Spleen (tissue), 11 donors: ENCODE measurements around the gene CCNH. TPM values are rescaled to one million over a fixed set of nuclear protein-coding genes. Genes with fewer than 3 reads are reported as not detected.

Experiments
- DNase-seq: peaks from one replicate; pipeline ENCODE4 v3.0.0-alpha.2; 2020
- H3K27ac ChIP-seq, 8 donors: fragments of 200-600 bp; sonication (generic) in 7 of 8; 1 replicate in 4 of 8; 2 replicates in 4 of 8; pipeline versions ENCODE4 v1.5.0 to v1.8.0; 2016 to 2021; ENCODE audit warnings: inconsistent platforms in 4 of 8, mild to moderate bottlenecking in 4 of 8, moderate library complexity in 1 of 8
- H3K27me3 ChIP-seq, 7 donors: fragments of 200-600 bp; sonication (generic) in 6 of 7; replicated peaks in 1 of 7; 1 replicate in 4 of 7; 2 replicates in 3 of 7; pipeline versions ENCODE4 v1.5.0 to v1.8.0; 2016 to 2021; ENCODE audit warnings: inconsistent platforms in 3 of 7, mild to moderate bottlenecking in 1 of 7
- H3K36me3 ChIP-seq, 6 donors: fragments of 200-600 bp; sonication (generic) in 5 of 6; 1 replicate in 4 of 6; 2 replicates in 2 of 6; pipeline versions ENCODE4 v1.5.0 to v1.8.0; 2016 to 2021; ENCODE audit warnings: inconsistent platforms in 2 of 6
- H3K4me1 ChIP-seq, 6 donors: fragments of 200-600 bp; sonication (generic) in 5 of 6; 1 replicate in 3 of 6; 2 replicates in 3 of 6; pipeline versions ENCODE4 v1.5.0 to v1.8.0; 2016 to 2021; ENCODE audit warnings: inconsistent platforms in 3 of 6
- H3K4me3 ChIP-seq, 8 donors: fragments of 200-600 bp; sonication (generic) in 7 of 8; 1 replicate in 4 of 8; 2 replicates in 4 of 8; pipeline versions ENCODE4 v1.5.0 to v1.8.0; 2016 to 2021; ENCODE audit warnings: inconsistent platforms in 4 of 8, mild to moderate bottlenecking in 4 of 8, moderate library complexity in 2 of 8
- H3K9me3 ChIP-seq, 8 donors: fragments of 200-600 bp; sonication (generic) in 7 of 8; 1 replicate in 4 of 8; 2 replicates in 4 of 8; pipeline versions ENCODE4 v1.5.0 to v1.8.0; 2016 to 2021; ENCODE audit warnings: inconsistent platforms in 4 of 8
- CTCF ChIP-seq, 11 experiments: fragments of 200-600 bp in 7 of 11; fragments of 450-650 bp in 4 of 11; sonication (generic) in 4 of 11; IDR thresholded peaks in 8 of 11; conservative IDR thresholded peaks in 3 of 11; 1 replicate in 7 of 11; 2 replicates in 4 of 11; pipeline versions ENCODE4 v1.4.0 to v1.8.0; 2016 to 2021; ENCODE audit warnings: antibody characterized with exemption in 11 of 11, inconsistent platforms in 4 of 11, mild to moderate bottlenecking in 1 of 11
- POLR2A ChIP-seq, 3 donors: fragments of 450-650 bp; IDR thresholded peaks; one replicate each; pipeline ENCODE4 v1.5.1; 2017; ENCODE audit warnings: antibody characterized with exemption in 3 of 3, mild to moderate bottlenecking in 1 of 3
- POLR2AphosphoS5 ChIP-seq, 3 donors: sonication (generic); formaldehyde crosslinking; IDR thresholded peaks; one replicate each; pipeline ENCODE4 v1.5.1; 2017; ENCODE audit warnings: antibody characterized with exemption in 3 of 3
- WGBS, 5 donors: extraction: QIAGEN DNeasy Blood & Tissue Kit in 3 of 5; methylation state at CpG; one replicate each; pipeline versions ENCODE4 v1.1.5 to v1.1.7; 2013 to 2018; 5-methylcytosine and 5-hydroxymethylcytosine counted together
- intact Hi-C: fragments of 100-400 bp; cut with DNase I; formaldehyde crosslinking; loops from one replicate; pipeline ENCODE4 v1.15.0; 2023; ENCODE audit warnings: low total_unique reads
- polyA plus RNA-seq, 3 donors: library from polyadenylated mRNA; stranded (reverse); fragments of 200-250 nt; gene quantifications; one replicate each; pipeline ENCODE4 v1.2.1, GENCODE V29; 2013
- small RNA-seq, 4 donors: library from RNA; depleted of rRNA; stranded (forward); fragments of <200 nt; gene quantifications; one replicate each; pipeline ENCODE3, GENCODE V24; 2016
- total RNA-seq, 7 donors: library from RNA; depleted of rRNA in 3 of 7; stranded (reverse); fragments of >200 nt in 3 of 7; fragmentation: NEBNext Ultra II Directional in 4 of 7; extraction: Animal tissue kit (Norgen Biotek cat#: 25700) in 4 of 7; gene quantifications; one replicate each; pipeline versions ENCODE4 v1.1.0 to v1.2.1, GENCODE V29; 2016 to 2021
- donor health status: healthy with polysubstance abuse.
- donor health status: DM: no; HTN: no; CAD: no; lungs with moderate emphysema.
- donor health status: DM: no; HTN: no; CAD: no.
- donor health status: Bipolar disorder and iron deficiency.
- donor health status: healthy.
- donor health status: DM: no; HTN: no; CAD: no.
- donor health status: DM: yes; HTN: yes; CAD: no.

The CCNH gene
- total and polyA plus RNA-seq, 10 donors, result 32.5 to 188 (median 70.8) TPM

- Histone ChIP-seq H3K9me3 (no peaks in the 10 kb centered on the region), H3K36me3 (peaks cover 0 to 78% (median 16%) of the 10 kb centered on the region in 6 donors), H3K4me3 (no peak overlapping the region), H3K27me3 (no peaks in the 10 kb centered on the region), H3K4me1 (peaks cover 0 to 22% (median 1%) of the 10 kb centered on the region in 6 donors), H3K27ac (peak overlapping the region in 1 of 8 donors; percentile 0)
- TF ChIP-seq CTCF (IDR thresholded peaks at IDR 0.05 in 8 of 11, conservative IDR thresholded peaks at IDR 0.05 in 3 of 11) (no peak), POLR2A (IDR thresholded peaks at IDR 0.05) (no peak), POLR2AphosphoS5 (IDR thresholded peaks at IDR 0.05) (no peak)
- DNase-seq, result no peak
- WGBS, 5 donors, result 80 to 95% (median 90%) methylated on average over 1 of the region's 1 CpG
- intact Hi-C loops, result no loop called here
Observed at GRCh38 chr5:87354496-87354895, 58.2 kb downstream of the CCNH start.

- Histone ChIP-seq H3K27me3 (no peaks in the 10 kb centered on the region), H3K27ac (no peak overlapping the region), H3K9me3 (peaks cover 0 to 6% (median 0%) of the 10 kb centered on the region in 8 donors), H3K4me1 (peaks cover 0 to 38% (median 13%) of the 10 kb centered on the region in 6 donors), H3K4me3 (no peak overlapping the region), H3K36me3 (peaks cover 0 to 53% (median 10%) of the 10 kb centered on the region in 6 donors)
- no peak for DNase-seq
- TF ChIP-seq CTCF (IDR thresholded peaks at IDR 0.05 in 8 of 11, conservative IDR thresholded peaks at IDR 0.05 in 3 of 11) (no peak), POLR2AphosphoS5 (IDR thresholded peaks at IDR 0.05) (no peak), POLR2A (IDR thresholded peaks at IDR 0.05) (no peak)
- intact Hi-C loops, result no loop called here
Observed at GRCh38 chr5:87347841-87348240, 64.9 kb downstream of the CCNH start.

- Histone ChIP-seq H3K4me3 (no peak overlapping the region), H3K4me1 (peaks cover 0 to 38% (median 13%) of the 10 kb centered on the region in 6 donors), H3K27ac (no peak overlapping the region), H3K27me3 (no peaks in the 10 kb centered on the region), H3K9me3 (peaks cover 0 to 6% (median 0%) of the 10 kb centered on the region in 8 donors), H3K36me3 (peaks cover 0 to 59% (median 11%) of the 10 kb centered on the region in 6 donors)
- WGBS, 5 donors, result 56 to 69% (median 62%) methylated on average over 1 of the region's 1 CpG
- no peak for DNase-seq
- TF ChIP-seq CTCF (IDR thresholded peaks at IDR 0.05 in 8 of 11, conservative IDR thresholded peaks at IDR 0.05 in 3 of 11), result no peak
- no peak for TF ChIP-seq POLR2AphosphoS5 (IDR thresholded peaks at IDR 0.05)
- intact Hi-C loops, result no loop called here
Observed at GRCh38 chr5:87347272-87347671, 65.5 kb downstream of the CCNH start.

Small RNA genes within 50 kb of the gene (small RNA-seq; reads per million reads assigned to genes)
- 0 reads per million in 4 donors for gene RNU6-727P

Other genes with a start within 250 kb of the CCNH start
- gene RASA1, start 145.0 kb downstream of the CCNH start, total RNA-seq, result 10 to 100 TPM; 24.1 to 54.0 (median 46.2) TPM
- gene RASA1, start 145.0 kb downstream of the CCNH start, polyA plus RNA-seq, result 10 to 100 TPM; 13.4 to 13.7 (median 13.7) TPM